ENCODE measurements around the gene CDK1. TPM values are rescaled to one million over a fixed set of nuclear protein-coding genes. Genes with fewer than 3 reads are reported as not detected.
A peak's percentile ranks its signal among the peaks of the same experiment; 100 is the strongest.

Gene CDK1
- total RNA-seq, 1 experiment from 2014 or later, result 78.9 TPM

DNA sequence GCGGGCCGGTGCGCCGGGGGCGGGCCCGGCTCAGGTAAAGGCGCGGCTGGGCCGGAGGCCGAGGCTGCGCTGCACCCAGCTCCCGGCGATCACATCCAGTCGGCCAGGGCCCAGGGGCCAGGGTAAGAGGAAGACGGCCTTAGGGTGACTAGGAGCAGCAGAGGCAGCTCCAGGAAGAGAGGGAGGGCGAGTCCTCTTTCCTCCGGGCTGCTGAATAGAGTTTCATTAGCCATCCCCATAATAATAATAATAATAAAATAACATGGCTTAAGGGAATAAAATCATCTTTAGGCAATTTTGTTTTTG, 44.8 kb upstream of the CDK1 start:
- TF ChIP-seq, protein P1, sequence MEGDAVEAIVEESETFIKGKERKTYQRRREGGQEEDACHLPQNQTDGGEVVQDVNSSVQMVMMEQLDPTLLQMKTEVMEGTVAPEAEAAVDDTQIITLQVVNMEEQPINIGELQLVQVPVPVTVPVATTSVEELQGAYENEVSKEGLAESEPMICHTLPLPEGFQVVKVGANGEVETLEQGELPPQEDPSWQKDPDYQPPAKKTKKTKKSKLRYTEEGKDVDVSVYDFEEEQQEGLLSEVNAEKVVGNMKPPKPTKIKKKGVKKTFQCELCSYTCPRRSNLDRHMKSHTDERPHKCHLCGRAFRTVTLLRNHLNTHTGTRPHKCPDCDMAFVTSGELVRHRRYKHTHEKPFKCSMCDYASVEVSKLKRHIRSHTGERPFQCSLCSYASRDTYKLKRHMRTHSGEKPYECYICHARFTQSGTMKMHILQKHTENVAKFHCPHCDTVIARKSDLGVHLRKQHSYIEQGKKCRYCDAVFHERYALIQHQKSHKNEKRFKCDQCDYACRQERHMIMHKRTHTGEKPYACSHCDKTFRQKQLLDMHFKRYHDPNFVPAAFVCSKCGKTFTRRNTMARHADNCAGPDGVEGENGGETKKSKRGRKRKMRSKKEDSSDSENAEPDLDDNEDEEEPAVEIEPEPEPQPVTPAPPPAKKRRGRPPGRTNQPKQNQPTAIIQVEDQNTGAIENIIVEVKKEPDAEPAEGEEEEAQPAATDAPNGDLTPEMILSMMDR (conservative IDR thresholded peaks at IDR 0.05), result no peak
- H2AK5ac ChIP-seq (ENCODE audit: insufficient read length, low read length), result no peak overlapping the region
- H3K56ac ChIP-seq (ENCODE audit: insufficient read length, low read depth, low read length), result no peak overlapping the region
- H2BK15ac ChIP-seq (ENCODE audit: low read depth, low read length), result no peak overlapping the region
- peak overlapping the region; percentile 90 for H3K4me2 ChIP-seq (ENCODE audit: insufficient read depth, insufficient read length, low read length)
- no peak overlapping the region for H3K18ac ChIP-seq (ENCODE audit: insufficient read length, low read depth, low read length)
- no peaks in the 10 kb centered on the region for H4K20me1 ChIP-seq (ENCODE audit: control insufficient read depth, insufficient read depth, insufficient read length)
- Mint-ChIP-seq H3K27ac (no peak overlapping the region), H3K36me3 (ENCODE audit: insufficient read depth in 1 of 3, low read depth in 3 of 3) (no peaks in the 10 kb centered on the region), H3K4me1 (peaks cover 20 to 28% of the 10 kb centered on the region in 2 experiments), H3K4me3 (peak overlapping the region; percentile 87 to 94), H3K9me3 (no peaks in the 10 kb centered on the region), H3K27me3 (ENCODE audit: low read depth) (no peaks in the 10 kb centered on the region)
- H4K5ac ChIP-seq (ENCODE audit: insufficient read length, low read depth, low read length), result no peak overlapping the region
- no peak overlapping the region for H2AFZ ChIP-seq (ENCODE audit: low read length)
- no peaks in the 10 kb centered on the region for H3K27me3 ChIP-seq (ENCODE audit: insufficient read depth, low read length)
- no peak overlapping the region for H4K8ac ChIP-seq (replicated peaks; ENCODE audit: insufficient read length, low read depth, low read length)
- peaks cover 3% of the 10 kb centered on the region; the same call in 1 of the 2 replicates for H3K4me1 ChIP-seq (ENCODE audit: insufficient read depth, low read length)
- no peak overlapping the region for H3K23ac ChIP-seq (ENCODE audit: insufficient read length, low read depth, low read length)
- H4K91ac ChIP-seq (ENCODE audit: insufficient read length, low read depth, low read length), result no peak overlapping the region
- no peak for DNase-seq
- no peak overlapping the region for H3K14ac ChIP-seq (ENCODE audit: insufficient read depth, low read length)
- H2BK12ac ChIP-seq (ENCODE audit: insufficient read length, low read depth, low read length), result no peak overlapping the region
- no peak overlapping the region for H2BK5ac ChIP-seq (ENCODE audit: insufficient read length, low read length)
- H3K9me3 ChIP-seq (ENCODE audit: control insufficient read depth, low read depth, low read length), result no peaks in the 10 kb centered on the region
- no peak overlapping the region for H3K4ac ChIP-seq (ENCODE audit: low read depth, low read length)
- no peak overlapping the region for H2BK20ac ChIP-seq (ENCODE audit: low read depth, low read length, poor library complexity, severe bottlenecking)
- H3K23me2 ChIP-seq (ENCODE audit: insufficient read length, low read depth, low read length, poor library complexity, severe bottlenecking), result peaks cover 12% of the 10 kb centered on the region
- no peak overlapping the region for H3K27ac ChIP-seq (ENCODE audit: insufficient read length, low read depth, low read length)
- H3K79me1 ChIP-seq (ENCODE audit: insufficient read depth, low read depth, low read length, poor library complexity, severe bottlenecking), result no peaks in the 10 kb centered on the region
- no peaks in the 10 kb centered on the region; the same call in 1 of the 2 replicates for H3K79me2 ChIP-seq (ENCODE audit: insufficient read depth, low read length)
- H3T11ph ChIP-seq (ENCODE audit: low read length), result no peak overlapping the region
- no peak overlapping the region for H3K9ac ChIP-seq (ENCODE audit: extremely low read depth, insufficient read length, low read length)
- WGBS (ENCODE audit: extremely low coverage, insufficient read length, low lambda C conversion rate), result no CpG with 5 or more reads among the region's 17 CpGs
- H2BK120ac ChIP-seq (ENCODE audit: low read depth, low read length, poor library complexity, severe bottlenecking), result no peak overlapping the region
